Measurements from ENCODE around the gene CMIP.

DNA sequence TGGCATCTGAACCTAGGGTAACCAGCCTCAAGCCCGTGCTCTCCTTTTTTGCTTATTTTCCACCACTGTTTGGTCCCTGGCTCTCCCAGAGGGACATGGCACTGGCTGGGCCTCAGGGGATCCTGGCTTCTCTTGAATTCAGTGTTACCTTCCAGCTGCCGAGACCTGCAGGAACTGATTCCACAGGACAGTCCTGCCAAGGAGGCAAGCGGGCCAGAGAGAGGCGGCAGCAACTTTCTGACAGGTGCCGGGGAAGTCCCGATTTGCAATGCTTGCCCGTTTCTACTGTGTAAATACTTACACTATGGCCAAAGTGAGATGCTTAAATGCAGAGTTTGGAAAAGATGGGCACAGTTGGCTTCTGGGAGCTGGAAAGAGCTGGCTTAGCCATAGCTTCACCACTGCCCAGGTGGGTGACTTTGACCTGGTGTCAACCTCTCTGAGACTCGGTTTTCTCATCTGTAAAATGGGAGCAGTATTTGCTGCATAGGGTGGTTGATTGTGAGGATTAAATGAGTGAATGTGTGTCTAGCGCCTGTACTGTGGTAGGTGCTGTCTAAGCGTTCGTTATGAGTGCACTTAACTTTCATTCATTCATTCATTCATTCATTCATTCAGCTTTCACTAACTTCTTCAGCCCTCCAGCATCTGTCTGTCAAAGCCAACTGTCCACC is 124.9 kb downstream of the CMIP start:
- TF ChIP-seq CTCF (IDR thresholded peaks at IDR 0.05) (no peak), EZH2 (IDR thresholded peaks at IDR 0.05) (no peak), EZH2phosphoT487 (IDR thresholded peaks at IDR 0.05) (no peak)

Measured in neural progenitor cell (in vitro differentiated cells).